HG03558 (cell line): ENCODE measurements around the gene ACO1.

Source experiments
- ATAC-seq: cut with Tn5 transposase; IDR thresholded peaks from one replicate; pipeline ENCODE4 v1.9.1; 2021; ENCODE audit warnings: moderate number of reproducible peaks; ENCODE audit not compliant: unreplicated experiment; ENCODE audit errors: extremely low read depth

Gene ACO1

DNA sequence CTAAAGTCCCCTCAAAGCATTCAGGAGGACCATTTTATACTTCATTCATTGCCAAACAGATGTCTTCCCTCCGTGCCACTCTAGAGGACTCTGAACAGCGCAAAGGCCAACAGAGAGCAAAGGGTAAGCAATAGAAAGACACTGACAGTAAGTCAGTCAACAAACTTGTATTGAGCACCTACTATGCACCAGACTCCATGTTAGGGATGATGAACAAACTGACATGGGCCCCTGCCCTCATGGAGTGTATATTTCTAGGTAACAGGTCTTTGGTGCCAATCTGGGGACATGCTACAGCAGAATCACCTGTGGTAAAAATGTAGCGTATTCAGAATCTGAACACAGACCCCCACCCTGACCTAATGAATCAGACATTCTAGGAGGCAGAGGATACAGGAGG, 3.5 kb upstream of the ACO1 start:
- no peak for ATAC-seq

DNA sequence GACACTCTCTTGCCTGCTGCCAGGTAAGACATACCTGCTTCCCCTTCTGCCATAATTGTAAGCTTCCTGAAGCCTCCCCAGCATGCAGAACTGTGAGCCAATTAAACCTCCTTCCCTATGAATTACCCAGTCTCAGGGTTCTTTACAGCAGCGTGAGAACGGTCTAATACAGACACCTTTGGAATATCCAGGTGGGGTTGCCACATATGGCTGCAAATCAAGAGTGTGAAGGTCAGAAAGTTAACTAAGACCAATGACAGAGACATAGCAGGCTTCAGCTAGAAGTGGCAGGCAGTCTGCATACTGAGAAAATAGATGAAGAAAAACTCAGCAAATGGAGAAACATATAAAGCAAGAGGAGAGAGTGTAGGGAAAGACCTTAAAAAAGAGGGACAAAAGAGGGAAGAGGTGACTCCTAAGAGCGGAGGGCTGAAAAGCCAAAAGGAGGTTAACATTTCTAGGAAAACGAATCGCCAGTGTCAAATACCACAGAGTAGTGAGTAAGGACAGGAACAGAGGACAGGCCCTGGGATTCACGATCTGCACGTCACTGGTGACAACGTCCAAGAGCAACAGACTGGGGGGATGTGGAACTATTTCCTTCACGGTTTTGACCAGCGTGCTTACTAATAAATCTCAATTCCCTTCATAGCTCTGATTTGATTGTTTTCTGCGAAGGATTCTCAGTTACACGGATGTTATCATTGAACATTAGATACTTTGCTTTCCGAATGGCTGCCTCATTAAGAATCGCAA, 1.7 kb upstream of the ACO1 start:
- no peak for ATAC-seq

DNA sequence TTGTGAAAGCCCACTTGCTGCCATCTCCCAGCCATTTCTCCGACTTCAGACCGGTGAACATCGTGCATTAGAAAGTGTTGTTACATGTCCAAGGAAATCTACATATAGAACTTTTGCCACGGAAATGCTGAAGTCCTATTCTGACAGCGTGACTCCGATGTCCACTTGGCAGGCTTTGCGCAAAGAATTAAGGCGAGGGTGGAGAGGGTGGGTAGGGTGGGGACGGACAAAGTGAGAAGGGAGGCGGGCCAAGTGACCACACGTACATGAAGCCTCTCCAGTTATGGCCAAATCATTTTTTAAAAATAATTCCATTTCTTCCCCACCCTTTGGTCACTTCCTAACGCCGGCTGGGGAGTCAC, 460 bp upstream of the ACO1 start:
- no peak for ATAC-seq

DNA sequence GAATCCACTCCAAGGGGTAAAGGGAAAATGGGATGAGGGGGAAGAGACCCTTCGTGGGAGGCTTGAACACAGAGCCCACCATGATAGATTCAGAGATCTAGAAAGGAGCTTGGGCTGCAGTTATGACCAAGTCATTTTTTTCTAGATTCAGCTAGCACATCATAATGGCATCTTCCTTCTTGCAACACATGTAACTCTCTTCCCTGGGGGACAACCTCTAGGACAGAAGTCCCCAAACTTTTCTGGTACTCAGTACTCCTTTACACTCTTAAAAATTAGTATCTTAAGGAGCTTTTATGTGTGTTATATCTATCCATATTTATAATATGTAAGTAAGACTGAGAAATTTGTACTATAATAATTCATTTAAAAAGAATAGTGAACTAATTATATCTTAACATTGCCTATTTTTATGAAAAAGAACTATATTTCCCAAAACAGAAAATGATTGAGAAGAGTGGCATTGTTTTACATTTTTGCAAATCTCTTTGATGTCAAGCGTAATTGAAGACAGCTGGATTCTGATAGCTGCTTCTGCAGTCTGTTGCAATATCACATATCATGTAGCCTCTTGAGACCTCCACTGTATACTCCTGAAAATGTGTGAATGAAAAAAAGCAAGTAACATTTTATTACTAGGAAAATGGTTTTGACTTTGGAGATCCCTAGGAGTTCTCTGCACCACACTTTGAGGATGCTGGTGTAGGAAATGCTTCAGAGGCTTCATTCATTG, 875 bp downstream of the ACO1 start:
- no peak for ATAC-seq

DNA sequence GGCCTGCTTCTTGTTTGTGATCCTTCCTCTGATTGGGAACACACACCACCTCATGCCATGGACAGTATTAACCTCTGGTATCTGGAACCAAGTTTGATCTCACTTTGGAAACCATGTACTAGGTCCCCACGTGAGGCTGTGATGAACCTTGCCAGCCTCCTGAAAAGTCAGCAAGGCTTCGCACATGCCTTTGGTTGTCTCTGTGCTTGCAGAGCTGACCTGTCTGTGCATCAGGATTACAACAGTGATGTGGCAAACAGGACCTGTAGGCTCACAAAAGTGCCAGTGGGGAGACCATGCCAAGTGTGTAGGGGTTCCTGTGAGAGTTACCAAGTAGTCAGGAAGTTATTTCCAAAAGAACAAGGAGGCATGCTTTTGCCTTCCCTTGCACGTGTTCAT, 1.4 kb downstream of the ACO1 start:
- no peak for ATAC-seq

DNA sequence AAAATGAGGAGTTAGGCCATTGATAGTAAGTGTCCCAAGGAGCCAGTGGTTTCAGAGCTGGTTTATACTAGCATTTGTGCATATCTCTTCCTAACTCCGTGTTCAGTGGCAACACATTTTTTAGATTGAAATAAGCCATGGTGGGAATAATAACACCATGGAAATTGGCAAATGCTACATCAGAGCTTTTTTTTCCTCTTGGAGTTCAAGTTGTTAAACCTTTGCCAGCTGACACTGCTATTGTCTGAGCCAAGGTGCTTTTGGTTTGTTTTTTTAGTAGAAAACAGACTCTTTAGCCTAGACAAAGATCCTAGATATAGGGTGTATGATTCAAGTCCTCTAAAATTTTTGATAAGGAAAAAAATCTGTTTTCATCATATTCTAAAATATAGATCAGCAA, 2.8 kb downstream of the ACO1 start:
- no peak for ATAC-seq

DNA sequence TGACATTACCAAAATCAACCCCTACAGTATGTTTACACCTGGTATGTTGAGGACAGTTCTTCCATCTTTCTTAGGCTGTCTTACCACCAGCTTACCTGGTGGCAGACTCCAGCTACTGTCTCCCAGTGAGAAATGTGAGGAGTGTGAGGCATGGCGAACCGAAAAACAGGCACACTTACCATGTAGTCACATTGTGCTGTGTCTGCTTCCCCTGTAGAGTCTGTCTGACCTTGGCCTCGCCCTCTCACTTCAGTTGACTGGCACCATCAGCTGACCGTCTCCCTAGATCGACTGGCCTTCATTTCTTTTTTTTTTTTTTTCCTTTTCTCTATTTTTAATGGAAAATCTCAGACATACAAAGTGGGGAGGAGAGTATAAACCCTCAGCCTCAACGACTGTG, 4.9 kb downstream of the ACO1 start:
- no peak for ATAC-seq

DNA sequence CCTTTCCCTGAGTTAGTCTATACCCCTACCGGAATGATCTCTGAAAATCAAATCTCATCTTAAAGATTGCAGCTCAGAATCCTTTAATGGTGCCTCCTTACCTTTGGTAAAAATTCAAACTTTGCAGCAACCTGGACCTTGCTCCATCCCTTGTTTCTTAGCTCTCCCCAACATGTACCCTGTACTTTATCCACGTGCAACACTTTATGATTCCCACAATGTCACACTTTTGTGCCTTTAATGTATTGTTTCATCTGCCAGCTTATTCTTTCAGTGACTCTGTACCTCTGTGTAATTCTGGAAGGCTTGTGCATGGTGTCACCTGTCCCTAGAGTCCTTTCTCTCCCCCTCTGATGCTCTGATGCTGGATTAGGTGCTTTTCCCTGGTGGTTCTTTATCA, 9.5 kb downstream of the ACO1 start:
- no peak for ATAC-seq

DNA sequence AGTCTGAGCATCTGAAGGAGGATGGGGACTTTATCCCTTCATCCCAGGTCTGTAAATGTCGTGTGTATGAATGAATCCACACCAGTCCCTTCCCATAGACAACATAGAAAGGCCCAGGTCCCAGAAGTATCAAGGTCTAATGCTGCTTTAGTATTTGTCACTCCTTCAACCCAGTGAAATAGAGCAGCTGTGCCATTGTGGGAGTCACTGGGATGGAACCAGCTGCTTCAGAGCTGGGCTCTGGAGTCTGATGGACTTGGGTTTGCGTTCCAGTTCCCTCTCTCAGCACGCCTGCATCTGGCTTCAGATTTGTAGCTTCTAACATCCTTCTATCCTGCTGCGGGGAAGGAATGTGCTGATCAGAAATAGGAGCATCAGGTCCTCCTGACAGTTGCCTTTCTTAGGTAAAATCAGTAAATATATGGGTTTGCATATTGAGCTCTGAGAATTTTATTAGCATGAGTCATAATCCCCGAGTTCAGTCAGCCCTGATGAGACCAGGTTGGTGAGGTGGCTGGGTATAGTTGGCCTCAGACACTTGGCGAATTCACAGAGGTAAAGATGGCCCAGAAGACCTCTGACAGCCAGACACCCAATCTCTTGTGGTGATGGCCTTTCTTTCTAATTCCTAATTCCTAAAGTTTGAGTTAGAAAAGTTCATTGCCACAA, 10.1 kb downstream of the ACO1 start:
- ATAC-seq, result no peak

DNA sequence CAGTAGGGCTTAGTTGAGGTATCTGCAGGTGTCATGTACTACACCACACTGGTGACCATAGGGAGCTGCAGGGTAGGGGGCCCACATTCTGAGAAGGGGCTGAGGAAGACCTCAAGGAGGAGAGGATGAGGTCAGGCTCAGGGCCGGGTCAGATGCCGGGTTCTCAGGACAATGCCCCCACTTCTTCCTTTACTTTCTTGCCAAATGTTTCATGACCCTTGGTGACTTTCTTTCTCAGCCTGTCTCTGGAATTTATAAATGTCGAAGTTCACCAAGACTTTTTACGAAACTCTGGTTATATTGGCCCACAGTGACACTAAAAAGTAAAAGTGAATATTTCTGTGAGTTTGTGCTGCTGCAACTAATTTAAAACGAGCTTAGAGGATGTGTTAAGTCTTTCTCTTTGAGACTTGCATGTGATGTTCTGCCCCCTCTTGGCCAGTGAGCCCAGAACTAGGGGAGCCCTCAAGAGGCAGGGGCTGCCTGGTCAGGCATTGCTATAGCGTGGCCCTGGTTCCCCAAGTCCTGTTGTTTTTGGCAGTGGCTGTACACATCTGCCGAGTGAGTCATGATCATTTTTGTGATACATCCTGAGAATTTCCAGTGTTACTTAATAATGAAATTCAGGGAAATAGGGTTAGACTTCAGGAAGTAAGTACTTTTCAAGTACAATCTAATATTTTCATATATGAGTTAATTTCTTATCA, 11.2 kb downstream of the ACO1 start:
- no peak for ATAC-seq

DNA sequence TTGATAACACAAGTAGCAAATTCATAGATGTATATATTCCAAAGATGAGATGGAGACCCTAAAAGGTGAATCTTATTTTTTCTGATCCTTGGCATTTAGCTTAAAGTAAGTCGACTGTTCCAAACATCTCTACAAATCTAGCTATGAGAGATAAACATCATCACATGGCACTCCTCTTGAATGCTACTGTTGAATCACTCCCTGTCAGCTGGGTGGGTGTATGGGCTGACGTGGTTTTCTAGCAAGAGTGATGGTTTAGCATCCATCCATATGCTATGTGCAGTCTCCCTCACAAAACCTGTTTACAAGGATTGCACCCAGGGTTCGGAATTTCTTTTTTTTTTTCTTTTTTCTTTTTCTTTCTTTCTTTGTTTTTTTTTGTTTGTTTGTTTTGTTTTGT, 13.8 kb downstream of the ACO1 start:
- no peak for ATAC-seq

DNA sequence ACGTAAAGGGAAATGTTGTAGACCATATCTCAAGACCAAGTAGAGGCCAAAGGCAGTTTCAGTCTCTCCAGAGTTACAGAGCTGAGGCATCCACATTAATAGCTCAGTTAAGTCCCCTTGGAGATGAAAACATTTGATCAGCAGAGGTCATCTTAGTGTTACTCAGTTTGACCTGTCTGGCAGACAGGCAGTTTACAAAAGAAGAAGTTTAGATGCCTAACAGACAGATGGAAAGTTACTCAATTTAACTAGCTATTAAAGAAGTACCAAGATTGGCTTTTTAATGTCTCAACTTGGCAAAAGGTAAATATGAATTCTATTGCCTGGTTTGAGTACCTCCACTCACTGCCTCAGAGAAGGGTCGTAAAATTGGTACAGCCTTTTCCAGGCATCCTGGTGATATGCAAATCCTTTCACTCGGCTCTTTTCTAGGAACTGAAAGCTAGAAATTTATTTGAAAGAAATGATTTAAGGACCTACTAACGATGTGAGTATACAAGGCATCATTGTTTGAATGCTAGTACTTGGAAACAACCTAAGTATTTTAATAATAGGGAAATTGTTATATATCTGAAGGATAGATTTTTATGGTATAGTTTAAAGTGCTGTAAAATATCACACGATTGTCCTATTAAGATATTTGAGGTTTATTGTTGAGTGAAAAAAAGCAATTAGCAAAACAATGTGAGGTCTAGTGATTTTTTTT, 14.8 kb downstream of the ACO1 start:
- ATAC-seq, result no peak

DNA sequence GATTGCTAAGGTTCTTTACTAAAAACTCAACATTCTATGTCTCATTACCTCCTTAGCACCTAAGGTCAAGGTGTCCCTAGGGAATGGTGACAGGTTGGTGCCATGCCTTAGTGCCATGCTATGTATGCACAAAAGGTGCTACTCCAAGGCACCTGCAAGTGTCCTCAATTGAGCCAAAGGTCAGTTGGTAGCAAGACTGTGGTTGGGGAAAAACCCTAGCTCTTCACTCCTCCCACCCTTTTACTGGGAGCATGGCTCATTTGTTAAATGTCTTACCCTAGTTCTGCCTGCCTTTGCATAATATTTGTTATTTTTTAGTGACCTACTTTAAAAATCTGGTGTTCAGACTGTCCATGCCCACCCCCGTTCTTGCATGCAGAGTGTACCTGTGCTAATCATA, 17.0 kb downstream of the ACO1 start:
- ATAC-seq, result no peak

DNA sequence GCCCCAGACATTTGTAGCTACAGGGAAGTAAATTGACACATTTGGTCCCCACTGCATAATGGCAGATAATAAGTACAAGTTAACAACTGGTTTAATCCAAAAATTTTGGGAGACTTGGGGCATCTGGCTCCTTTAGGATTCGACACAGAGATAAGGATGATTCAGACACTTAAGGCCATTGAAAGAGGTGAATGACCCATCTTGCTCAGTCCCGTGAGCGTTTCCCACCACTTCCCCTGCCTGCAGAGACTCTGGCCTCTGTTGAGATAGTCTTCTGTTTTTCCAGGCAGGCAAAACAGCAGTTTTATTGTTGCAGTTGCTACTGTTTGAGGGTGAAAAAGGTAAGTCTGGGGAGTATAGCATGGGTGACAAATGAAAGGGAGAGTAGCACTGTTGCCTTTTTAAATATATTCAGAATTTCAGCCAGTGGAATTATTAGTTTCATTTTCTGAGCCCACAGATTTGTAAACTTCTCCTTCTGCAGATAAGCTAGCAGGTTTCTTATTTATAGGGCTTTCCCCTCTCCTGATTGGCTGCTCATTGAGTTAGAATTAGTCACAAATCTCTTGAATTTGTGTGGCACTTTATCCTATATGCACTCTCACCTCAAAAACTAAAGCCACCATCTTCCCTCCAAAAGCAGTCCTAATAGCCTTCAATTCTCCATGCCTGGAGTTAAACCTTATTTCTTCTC, 19.3 kb downstream of the ACO1 start:
- ATAC-seq, result no peak

DNA sequence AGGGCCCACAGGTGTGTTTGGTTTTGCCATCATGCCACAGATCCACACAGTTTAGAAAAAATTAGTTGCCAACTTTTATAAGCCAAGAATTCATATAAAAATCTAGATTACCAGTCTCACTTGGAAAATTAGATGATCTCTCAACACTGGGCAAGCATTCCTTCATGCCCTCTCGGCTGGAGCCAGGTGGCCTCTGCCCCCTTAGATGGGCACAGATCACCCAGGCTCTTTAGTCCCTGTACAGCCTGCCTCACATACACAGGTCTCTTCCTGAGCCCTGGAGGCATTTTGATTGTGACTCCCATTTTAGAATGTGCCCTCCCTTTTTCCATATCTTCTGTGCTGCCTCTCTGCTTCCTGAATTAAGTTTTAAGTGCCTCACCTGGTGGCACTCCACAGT, 20.0 kb downstream of the ACO1 start:
- no peak for ATAC-seq

DNA sequence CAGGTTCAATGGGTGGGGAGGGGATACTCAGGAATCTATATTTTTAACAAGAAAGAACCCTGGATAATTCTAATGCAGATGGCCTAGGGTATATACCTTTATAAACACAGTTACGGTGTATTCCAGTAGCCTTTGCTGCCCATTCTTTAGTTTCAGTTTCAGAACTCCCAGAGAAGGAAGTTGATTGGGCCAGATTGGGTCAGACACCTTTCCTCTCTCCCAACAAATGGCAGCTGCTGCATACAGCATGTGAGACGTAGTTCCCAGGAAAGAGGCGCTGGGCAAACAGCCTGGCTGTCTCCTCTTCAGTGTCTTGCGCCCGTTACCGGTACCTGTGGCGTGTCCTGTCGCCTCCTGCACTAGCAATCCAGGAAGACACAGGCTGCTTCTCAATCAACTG, 20.4 kb downstream of the ACO1 start:
- no peak for ATAC-seq

DNA sequence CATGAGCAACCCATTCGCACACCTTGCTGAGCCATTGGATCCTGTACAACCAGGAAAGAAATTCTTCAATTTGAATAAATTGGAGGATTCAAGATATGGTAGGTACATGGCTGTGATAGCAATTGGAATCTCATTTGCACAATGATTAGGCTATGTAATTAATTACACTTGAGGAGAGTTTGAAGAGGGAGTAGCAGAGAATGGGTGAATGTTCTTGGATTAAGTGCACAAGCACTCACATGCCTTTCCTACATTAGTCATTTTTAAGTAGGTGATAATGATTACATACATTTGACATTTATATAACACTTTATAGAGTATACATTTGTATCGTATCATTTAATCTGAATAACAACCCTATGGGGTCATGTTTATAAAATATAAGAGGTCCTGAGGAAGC, 21.1 kb downstream of the ACO1 start:
- no peak for ATAC-seq

DNA sequence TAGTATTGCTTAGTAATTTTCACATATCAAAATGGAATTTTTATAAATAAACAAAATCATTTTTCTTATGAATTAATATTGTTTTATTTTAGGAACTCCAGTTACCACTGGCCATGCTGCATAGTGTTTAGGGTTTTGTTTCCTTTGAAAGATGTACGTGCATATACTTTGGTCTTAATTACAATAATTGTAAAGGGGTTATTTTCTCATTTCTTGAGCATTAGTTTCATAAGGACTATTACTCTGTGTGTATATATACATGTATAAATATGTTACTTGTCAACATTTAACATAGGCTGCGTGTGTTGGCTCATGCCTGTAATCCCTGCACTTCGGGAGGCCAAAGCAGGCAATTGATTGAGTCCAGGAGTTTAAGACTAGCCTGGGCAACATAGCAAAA, 21.6 kb downstream of the ACO1 start:
- ATAC-seq, result no peak

DNA sequence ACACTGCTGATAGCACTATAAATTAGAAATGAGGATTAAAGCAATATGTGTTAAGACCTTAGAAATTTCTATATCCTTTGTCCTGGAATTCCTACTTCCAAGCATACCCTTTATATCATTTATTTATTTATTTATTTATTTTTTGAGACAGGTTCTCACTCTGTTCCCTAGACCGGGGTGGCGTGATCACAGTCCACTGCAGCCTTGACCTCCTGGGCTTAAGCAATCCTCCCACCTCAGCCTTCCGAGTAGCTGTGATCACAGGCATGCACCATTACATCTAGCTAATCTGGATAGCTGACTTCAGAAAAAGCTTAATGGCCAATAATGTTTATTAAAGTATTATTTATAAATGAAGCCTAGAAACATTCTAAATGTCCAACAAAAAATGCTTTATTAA, 27.3 kb downstream of the ACO1 start:
- no peak for ATAC-seq

DNA sequence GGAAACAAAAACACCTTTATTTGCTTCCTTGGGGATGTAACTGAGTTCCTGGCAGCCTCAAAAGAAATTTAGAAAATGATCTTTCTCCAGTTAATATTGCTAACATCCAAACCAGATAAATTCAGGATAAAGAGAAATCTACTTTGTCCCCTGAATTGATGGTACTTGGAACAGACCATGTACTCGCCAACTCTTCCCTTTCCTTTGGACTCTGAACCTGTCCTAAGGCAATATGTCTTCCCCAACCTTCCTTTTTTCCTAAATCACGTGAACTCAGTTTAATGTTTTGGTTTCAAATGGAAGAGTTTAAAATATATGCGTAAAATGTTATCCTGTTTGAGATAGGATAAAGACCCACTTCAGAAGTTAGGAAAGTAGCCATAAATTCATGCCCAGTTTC, 28.0 kb downstream of the ACO1 start:
- no peak for ATAC-seq
